ENCODE data around the gene SET.

DNA sequence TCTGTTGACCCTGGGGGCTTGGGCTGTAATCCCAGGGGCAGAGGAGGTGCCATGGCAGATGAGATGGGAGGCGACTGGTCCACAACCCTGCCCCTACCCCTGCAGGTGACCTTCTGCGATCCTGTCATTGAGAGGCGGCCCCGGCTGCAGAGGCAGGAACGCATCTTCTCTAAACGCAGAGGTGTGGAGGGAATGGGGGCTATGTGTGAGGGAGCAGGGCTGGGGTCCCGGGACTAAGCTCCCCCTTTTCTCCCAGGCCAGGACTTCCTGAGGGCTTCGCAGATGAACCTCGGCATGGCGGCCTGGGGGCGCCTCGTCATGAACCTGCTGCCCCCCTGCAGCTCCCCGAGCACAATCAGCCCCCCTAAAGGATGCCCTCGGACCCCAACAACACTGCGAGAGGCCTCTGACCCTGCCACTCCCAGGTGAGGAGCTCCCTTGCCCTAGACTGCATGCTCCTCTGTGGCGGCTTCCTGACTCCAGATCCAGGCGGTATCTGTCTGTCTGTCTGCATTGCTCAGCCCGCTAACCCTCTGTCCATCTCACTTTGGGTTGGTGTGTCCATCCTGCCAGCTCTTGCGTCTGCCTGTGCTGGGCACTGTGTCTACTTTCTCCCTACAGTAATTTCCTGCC, 25.0 kb downstream of the SET start:
- no peak for TF ChIP-seq CTCF (IDR thresholded peaks at IDR 0.05 in 4 of 5, conservative IDR thresholded peaks at IDR 0.05 in 1 of 5)
- no peak for TF ChIP-seq POLR2A (IDR thresholded peaks at IDR 0.05)
